Activated B cell treated with CpG ODN at 0.5 μM for 24 hours (primary cell): ENCODE results near the gene S100A8. TPM values are rescaled to one million over a fixed set of nuclear protein-coding genes. Genes with fewer than 3 reads are reported as not detected.
A peak's percentile ranks its signal among the peaks of the same experiment; 100 is the strongest.
"Not testable (repeated sequence)": the region's sequence is repeated elsewhere in the genome, so short reads cannot be mapped to it uniquely, and the experiment has no call there.

Experiments used
- ATAC-seq: fragments of 200-7000 bp; cut with Tn5 transposase; one replicate; pipeline ENCODE4 v1.10.0; 2021; ENCODE audit warnings: low read depth, mild to moderate bottlenecking, moderate library complexity
- CTCF ChIA-PET: fragments of 350-600 bp; sonication (Branson Sonifier 250); formaldehyde crosslinking; loops from one replicate; lab custom pipeline; 2021; ENCODE audit warnings: antibody characterized with exemption; lab: Charles Lee
- POLR2A ChIA-PET: fragments of 350-600 bp; sonication (Branson Sonifier 250); formaldehyde crosslinking; loops from one replicate; lab custom pipeline; 2021; ENCODE audit warnings: antibody characterized with exemption; lab: Charles Lee
- DNase-seq: peaks from one replicate; pipeline ENCODE4 v3.0.0; 2022
- H3K27ac Mint-ChIP-seq: one replicate; pipeline ENCODE4 v1.8.0; 2020; ENCODE audit warnings: mixed read lengths
- H3K27me3 Mint-ChIP-seq: one replicate; pipeline ENCODE4 v1.8.0; 2021; ENCODE audit warnings: mixed read lengths
- H3K36me3 Mint-ChIP-seq: one replicate; pipeline ENCODE4 v1.8.0; 2021; ENCODE audit warnings: low read depth, mixed read lengths
- H3K4me1 Mint-ChIP-seq: one replicate; pipeline ENCODE4 v1.8.0; 2021; ENCODE audit warnings: mixed read lengths
- H3K4me3 Mint-ChIP-seq: one replicate; pipeline ENCODE4 v1.8.0; 2020; ENCODE audit warnings: mild to moderate bottlenecking, mixed read lengths
- H3K9me3 Mint-ChIP-seq: one replicate; pipeline ENCODE4 v1.8.0; 2020; ENCODE audit warnings: mixed read lengths
- CTCF ChIP-seq: fragments of 200-600 bp; IDR thresholded peaks from one replicate; pipeline ENCODE4 v1.8.0; 2022; ENCODE audit warnings: antibody characterized with exemption, mild to moderate bottlenecking
- intact Hi-C: fragments of 100-400 bp; cut with micrococcal nuclease; formaldehyde crosslinking; loops from one replicate; pipeline ENCODE4 v1.15.1; 2024
- total RNA-seq: library from RNA; stranded (reverse); gene quantifications from 2 replicates; pipeline ENCODE4 v1.2.3, GENCODE V29; 2022

S100A8 gene
- total RNA-seq, 1 donor from 2014 or later: not detected

GRCh38 chr1:153426809-153427208 is 35.9 kb upstream of the S100A8 start:
- TF ChIP-seq CTCF: no peak
- ATAC-seq (no peak), DNase-seq (no peak)
- intact Hi-C loops: no loop called here
- Mint-ChIP-seq H3K9me3 (no peaks in the 10 kb centered on the region), H3K4me1 (no peaks in the 10 kb centered on the region), H3K4me3 (no peak overlapping the region), H3K27me3 (peaks cover 27% of the 10 kb centered on the region), H3K36me3 (no peaks in the 10 kb centered on the region), H3K27ac (no peak overlapping the region)
- POLR2A ChIA-PET: no interaction called here
- CTCF ChIA-PET: no interaction called here

GRCh38 chr1:153422450-153423068 is 31.7 kb upstream of the S100A8 start:
- no peak for TF ChIP-seq CTCF
- H3K27me3 Mint-ChIP-seq: peaks cover 33% of the 10 kb centered on the region
- ATAC-seq: no peak
- no peaks in the 10 kb centered on the region for H3K9me3 Mint-ChIP-seq
- DNase-seq: peak; percentile 31
- no peaks in the 10 kb centered on the region for H3K4me1 Mint-ChIP-seq
- no peak overlapping the region for H3K27ac Mint-ChIP-seq
- intact Hi-C loops: no loop called here
- no peak overlapping the region for H3K4me3 Mint-ChIP-seq
- ChIA-PET POLR2A (no interaction called here), CTCF (no interaction called here)
- H3K36me3 Mint-ChIP-seq: no peaks in the 10 kb centered on the region

- POLR2A ChIA-PET: no interaction called here
- Mint-ChIP-seq H3K36me3 (no peaks in the 10 kb centered on the region), H3K27ac (no peak overlapping the region)
These were observed 29.4 kb upstream of the S100A8 start for GRCh38 chr1:153420306-153420705.

GRCh38 chr1:153419436-153419793 is 28.5 kb upstream of the S100A8 start:
- not testable (repeated sequence) for ATAC-seq

More at GRCh38 chr1:153420306-153420705, 29.4 kb upstream of the S100A8 start:
- no peak for ATAC-seq
- Mint-ChIP-seq H3K27me3 (peaks cover 22% of the 10 kb centered on the region), H3K9me3 (no peaks in the 10 kb centered on the region), H3K4me3 (no peak overlapping the region), H3K4me1 (no peaks in the 10 kb centered on the region)
- DNase-seq: no peak
- TF ChIP-seq CTCF: no peak
- intact Hi-C loops: no loop called here
- CTCF ChIA-PET: no interaction called here

GRCh38 chr1:153418758-153419435 is 28.0 kb upstream of the S100A8 start:
- H3K4me3 Mint-ChIP-seq, intact Hi-C loops, POLR2A ChIA-PET, ATAC-seq, H3K36me3 Mint-ChIP-seq, H3K9me3 Mint-ChIP-seq, H3K4me1 Mint-ChIP-seq, CTCF ChIA-PET, DNase-seq, H3K27ac Mint-ChIP-seq: not testable (repeated sequence)
- peaks cover 15% of the 10 kb centered on the region for H3K27me3 Mint-ChIP-seq

More at GRCh38 chr1:153419436-153419793, 28.5 kb upstream of the S100A8 start:
- H3K9me3 Mint-ChIP-seq, POLR2A ChIA-PET, H3K4me3 Mint-ChIP-seq, DNase-seq, intact Hi-C loops, H3K27ac Mint-ChIP-seq, H3K4me1 Mint-ChIP-seq, CTCF ChIA-PET, H3K36me3 Mint-ChIP-seq: not testable (repeated sequence)
- peaks cover 15% of the 10 kb centered on the region for H3K27me3 Mint-ChIP-seq

- Mint-ChIP-seq H3K36me3 (no peaks in the 10 kb centered on the region), H3K4me3 (no peak overlapping the region), H3K27ac (no peak overlapping the region), H3K9me3 (peaks cover 3% of the 10 kb centered on the region), H3K4me1 (no peaks in the 10 kb centered on the region), H3K27me3 (peaks cover 15% of the 10 kb centered on the region)
- ChIA-PET POLR2A (no interaction called here), CTCF (no interaction called here)
- DNase-seq (no peak), ATAC-seq (no peak)
- intact Hi-C loops: no loop called here
- no peak for TF ChIP-seq CTCF
These were observed 26.4 kb upstream of the S100A8 start for GRCh38 chr1:153417136-153417888.
